A673 (cell line): ENCODE measurements around the gene TDRD5.

ENCODE experiments used
- EZH2 ChIP-seq: fragments of 200-600 bp; sonication (generic); IDR thresholded peaks from 2 replicates; pipeline ENCODE4 v1.6.1; 2017; ENCODE audit warnings: borderline replicate concordance, low read depth, mild to moderate bottlenecking, mixed read lengths, antibody characterized with exemption, low read length; ENCODE audit not compliant: poor library complexity, severe bottlenecking
- TF ChIP-seq, protein P1 (sequence below): fragments of 300-800, 200-600 bp; sonication (generic); conservative IDR thresholded peaks from 2 replicates; pipeline ENCODE4 v1.5.1; 2017; ENCODE audit warnings: low read depth, mild to moderate bottlenecking, antibody characterized with exemption, low read length, moderate library complexity, mixed read lengths

DNA sequence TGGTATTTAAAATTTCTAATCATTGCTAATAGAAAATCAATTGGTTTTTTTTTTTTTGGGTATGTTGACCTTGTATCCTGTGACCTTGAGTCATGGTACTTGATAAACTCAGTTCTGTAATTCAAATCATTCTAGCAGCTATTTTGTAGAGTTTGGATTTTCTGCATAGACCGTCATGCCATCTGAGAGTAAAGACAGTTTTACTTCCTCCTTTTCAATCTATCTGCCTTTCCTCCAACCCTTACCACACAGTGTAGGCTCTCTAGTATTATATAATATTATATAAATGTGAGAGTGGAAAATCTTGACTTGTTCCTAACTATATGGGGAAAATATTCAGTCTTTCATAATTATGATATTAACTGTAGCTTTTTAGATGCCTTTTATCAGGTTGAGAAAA, 7.0 kb downstream of the TDRD5 start:
- TF ChIP-seq, protein P1, sequence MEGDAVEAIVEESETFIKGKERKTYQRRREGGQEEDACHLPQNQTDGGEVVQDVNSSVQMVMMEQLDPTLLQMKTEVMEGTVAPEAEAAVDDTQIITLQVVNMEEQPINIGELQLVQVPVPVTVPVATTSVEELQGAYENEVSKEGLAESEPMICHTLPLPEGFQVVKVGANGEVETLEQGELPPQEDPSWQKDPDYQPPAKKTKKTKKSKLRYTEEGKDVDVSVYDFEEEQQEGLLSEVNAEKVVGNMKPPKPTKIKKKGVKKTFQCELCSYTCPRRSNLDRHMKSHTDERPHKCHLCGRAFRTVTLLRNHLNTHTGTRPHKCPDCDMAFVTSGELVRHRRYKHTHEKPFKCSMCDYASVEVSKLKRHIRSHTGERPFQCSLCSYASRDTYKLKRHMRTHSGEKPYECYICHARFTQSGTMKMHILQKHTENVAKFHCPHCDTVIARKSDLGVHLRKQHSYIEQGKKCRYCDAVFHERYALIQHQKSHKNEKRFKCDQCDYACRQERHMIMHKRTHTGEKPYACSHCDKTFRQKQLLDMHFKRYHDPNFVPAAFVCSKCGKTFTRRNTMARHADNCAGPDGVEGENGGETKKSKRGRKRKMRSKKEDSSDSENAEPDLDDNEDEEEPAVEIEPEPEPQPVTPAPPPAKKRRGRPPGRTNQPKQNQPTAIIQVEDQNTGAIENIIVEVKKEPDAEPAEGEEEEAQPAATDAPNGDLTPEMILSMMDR = no peak
- no peak for TF ChIP-seq EZH2
